MG63 (cell line): ENCODE data around the gene SDE2. TPM values are rescaled to one million over a fixed set of nuclear protein-coding genes. Genes with fewer than 3 reads are reported as not detected.
A peak's percentile ranks its signal among the peaks of the same experiment; 100 is the strongest.
"Not testable (repeated sequence)": the region's sequence is repeated elsewhere in the genome, so short reads cannot be mapped to it uniquely, and the experiment has no call there.

Experiments used
- DNase-seq: peaks from one replicate; pipeline ENCODE4 v3.0.0-alpha.2; 2020
- H3K27me3 ChIP-seq: fragments of 250-450 bp; sonication (Bioruptor Pico); 2 replicates; pipeline ENCODE4 v1.5.1; 2020; ENCODE audit warnings: mild to moderate bottlenecking, moderate library complexity
- H3K36me3 ChIP-seq: fragments of 250-450 bp; sonication (Bioruptor Pico); 2 replicates; pipeline ENCODE4 v1.5.1; 2020; ENCODE audit warnings: mild to moderate bottlenecking, moderate library complexity
- H3K4me3 ChIP-seq: fragments of 250-450 bp; sonication (Bioruptor Pico); 2 replicates; pipeline ENCODE4 v1.5.1; 2020; ENCODE audit warnings: mild to moderate bottlenecking, moderate library complexity
- H3K9me3 ChIP-seq: fragments of 250-450 bp; sonication (Bioruptor Pico); 2 replicates; pipeline ENCODE4 v1.5.1; 2020; ENCODE audit warnings: mild to moderate bottlenecking, moderate library complexity
- total RNA-seq: library from RNA; depleted of rRNA; stranded (reverse); fragments of >200 nt; shearing (Covaris generic); gene quantifications from 2 replicates; pipeline ENCODE4 v1.2.3, GENCODE V29; 2014; ENCODE audit warnings: low replicate concordance

The SDE2 gene
- total RNA-seq, 1 experiment from 2014 or later = 16.3 TPM

- Histone ChIP-seq H3K36me3 (peaks cover 61% of the 10 kb centered on the region), H3K4me3 (no peak overlapping the region), H3K9me3 (no peaks in the 10 kb centered on the region), H3K27me3 (no peaks in the 10 kb centered on the region)
- no peak for DNase-seq
Observed at GRCh38 chr1:225995919-225996864, 3.0 kb downstream of the SDE2 start.

- H3K36me3 ChIP-seq = peaks cover 89% of the 10 kb centered on the region
- H3K9me3 ChIP-seq = no peaks in the 10 kb centered on the region
- H3K4me3 ChIP-seq = no peak overlapping the region
- H3K27me3 ChIP-seq = no peaks in the 10 kb centered on the region
- no peak for DNase-seq
Observed at GRCh38 chr1:225990705-225991464, 8.3 kb downstream of the SDE2 start.

GRCh38 chr1:225987491-225988316 is 11.4 kb downstream of the SDE2 start:
- no peak for DNase-seq
- Histone ChIP-seq H3K27me3 (no peaks in the 10 kb centered on the region), H3K9me3 (peaks cover 11% of the 10 kb centered on the region), H3K4me3 (no peak overlapping the region), H3K36me3 (peaks cover 93% of the 10 kb centered on the region)

- peaks cover 77% of the 10 kb centered on the region for H3K36me3 ChIP-seq
- no peak overlapping the region for H3K4me3 ChIP-seq
- DNase-seq = no peak
- H3K9me3 ChIP-seq = peaks cover 26% of the 10 kb centered on the region
- H3K27me3 ChIP-seq = no peaks in the 10 kb centered on the region
Observed at GRCh38 chr1:225981714-225982113, 17.4 kb downstream of the SDE2 start.

GRCh38 chr1:225980005-225980836 is 18.9 kb downstream of the SDE2 start:
- no peak for DNase-seq
- no peak overlapping the region for H3K4me3 ChIP-seq

GRCh38 chr1:225979421-225979820 is 19.7 kb downstream of the SDE2 start:
- no peak overlapping the region for H3K4me3 ChIP-seq
- H3K27me3 ChIP-seq = no peaks in the 10 kb centered on the region
- H3K36me3 ChIP-seq = peaks cover 56% of the 10 kb centered on the region
- H3K9me3 ChIP-seq = peaks cover 24% of the 10 kb centered on the region
- DNase-seq = no peak

More at GRCh38 chr1:225980005-225980836, 18.9 kb downstream of the SDE2 start:
- H3K27me3 ChIP-seq = no peaks in the 10 kb centered on the region
- H3K36me3 ChIP-seq = peaks cover 64% of the 10 kb centered on the region
- H3K9me3 ChIP-seq = peaks cover 24% of the 10 kb centered on the region

- Histone ChIP-seq H3K36me3 (peaks cover 43% of the 10 kb centered on the region), H3K27me3 (no peaks in the 10 kb centered on the region), H3K4me3 (no peak overlapping the region), H3K9me3 (peaks cover 17% of the 10 kb centered on the region)
- DNase-seq = peak; percentile 38
Observed at GRCh38 chr1:225977937-225978748, 21.0 kb downstream of the SDE2 start.

GRCh38 chr1:225975146-225975545 is 24.0 kb downstream of the SDE2 start:
- not testable (repeated sequence) for H3K27me3 ChIP-seq, H3K9me3 ChIP-seq, H3K4me3 ChIP-seq, DNase-seq
- peaks cover 13% of the 10 kb centered on the region for H3K36me3 ChIP-seq

- Histone ChIP-seq H3K36me3 (peaks cover 6% of the 10 kb centered on the region), H3K27me3 (no peaks in the 10 kb centered on the region), H3K4me3 (no peak overlapping the region), H3K9me3 (no peaks in the 10 kb centered on the region)
- DNase-seq = no peak
Observed at GRCh38 chr1:225974454-225974853, 24.7 kb downstream of the SDE2 start.

GRCh38 chr1:225973158-225973557 is 26.0 kb downstream of the SDE2 start:
- no peak for DNase-seq
- H3K36me3 ChIP-seq = peaks cover 2% of the 10 kb centered on the region; the same call in 1 of the 2 replicates
- no peaks in the 10 kb centered on the region for H3K27me3 ChIP-seq
- H3K4me3 ChIP-seq = no peak overlapping the region
- H3K9me3 ChIP-seq = no peaks in the 10 kb centered on the region

GRCh38 chr1:225972344-225973152 is 26.6 kb downstream of the SDE2 start:
- DNase-seq = no peak
- H3K36me3 ChIP-seq = peaks cover 2% of the 10 kb centered on the region; the same call in 1 of the 2 replicates
- no peaks in the 10 kb centered on the region for H3K27me3 ChIP-seq
- H3K9me3 ChIP-seq = no peaks in the 10 kb centered on the region
- no peak overlapping the region for H3K4me3 ChIP-seq

- not testable (repeated sequence) for H3K36me3 ChIP-seq, DNase-seq, H3K4me3 ChIP-seq, H3K9me3 ChIP-seq, H3K27me3 ChIP-seq
Observed at GRCh38 chr1:225970592-225971157, 28.5 kb downstream of the SDE2 start.

- H3K36me3 ChIP-seq, H3K9me3 ChIP-seq, H3K27me3 ChIP-seq, DNase-seq, H3K4me3 ChIP-seq: not testable (repeated sequence)
Observed at GRCh38 chr1:225969751-225970150, 29.4 kb downstream of the SDE2 start.

GRCh38 chr1:225965231-225965630 is 33.9 kb downstream of the SDE2 start:
- H3K36me3 ChIP-seq = no peaks in the 10 kb centered on the region
- no peaks in the 10 kb centered on the region for H3K27me3 ChIP-seq
- H3K4me3 ChIP-seq = no peak overlapping the region
- peaks cover 2% of the 10 kb centered on the region; the same call in 1 of the 2 replicates for H3K9me3 ChIP-seq
- DNase-seq = no peak
